ENCODE measurements around the gene MEST.

MEST gene

DNA sequence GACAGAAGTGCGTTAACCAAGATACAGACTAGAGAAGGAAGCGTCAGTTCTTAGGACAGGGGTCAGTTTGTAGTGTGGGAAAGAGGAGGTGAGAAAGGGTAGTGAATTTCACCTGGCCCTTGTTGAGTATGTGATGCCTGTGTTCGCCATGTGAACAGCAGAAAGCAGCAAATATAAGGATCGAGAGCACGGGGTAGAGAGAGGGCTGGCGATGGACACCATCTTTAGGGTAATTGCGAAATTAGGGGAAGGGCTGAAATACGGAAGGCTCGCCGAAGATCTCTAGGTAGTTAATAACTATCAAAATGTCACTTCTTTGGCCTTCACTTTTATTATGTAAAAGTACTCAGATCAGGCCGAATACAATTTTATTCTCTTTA is 6.2 kb upstream of the MEST start:
- no peak for DNase-seq (ENCODE audit: low spot score)

DNA sequence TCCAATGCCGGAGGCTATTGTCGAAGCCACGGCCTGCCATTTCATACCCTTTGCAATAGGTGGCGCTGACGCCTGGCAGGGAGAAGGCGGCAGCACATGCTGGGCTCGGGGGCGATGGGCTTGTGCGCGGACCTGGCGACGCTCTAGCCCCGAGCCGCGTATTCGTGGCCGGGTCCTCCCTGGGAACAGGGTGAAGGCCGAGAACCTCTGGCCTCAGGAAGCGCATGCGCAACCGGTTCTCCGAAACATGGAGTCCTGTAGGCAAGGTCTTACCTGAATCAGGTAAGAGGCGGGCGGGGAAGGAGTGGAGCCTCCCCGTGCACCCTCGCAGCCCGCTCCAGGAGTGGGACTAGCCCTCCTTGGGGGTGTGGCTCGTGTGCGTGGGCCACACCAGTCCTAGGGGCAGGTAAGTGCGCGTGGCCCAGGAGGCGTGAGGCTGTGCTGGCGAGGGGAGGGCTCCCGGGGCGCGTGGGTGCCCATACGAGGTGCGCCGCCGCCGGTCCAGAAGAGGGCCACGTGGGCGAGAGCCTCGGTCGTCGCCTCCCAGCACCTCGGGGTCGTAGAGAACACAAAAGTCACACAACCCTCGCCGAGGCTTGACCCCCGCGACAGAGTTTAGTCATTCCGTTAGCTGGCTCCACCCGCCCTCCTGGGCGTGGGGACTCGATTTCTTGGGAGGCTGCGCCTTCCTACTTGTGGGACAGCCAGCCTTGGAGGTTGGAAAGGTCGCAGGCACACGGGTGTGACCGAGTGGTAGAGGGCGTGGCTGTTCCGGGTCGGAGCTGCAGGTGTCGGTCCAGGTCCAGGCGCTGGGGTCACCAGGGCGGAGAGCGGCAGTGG is 5.6 kb upstream of the MEST start:
- peak; percentile 74 for DNase-seq (ENCODE audit: low spot score)

DNA sequence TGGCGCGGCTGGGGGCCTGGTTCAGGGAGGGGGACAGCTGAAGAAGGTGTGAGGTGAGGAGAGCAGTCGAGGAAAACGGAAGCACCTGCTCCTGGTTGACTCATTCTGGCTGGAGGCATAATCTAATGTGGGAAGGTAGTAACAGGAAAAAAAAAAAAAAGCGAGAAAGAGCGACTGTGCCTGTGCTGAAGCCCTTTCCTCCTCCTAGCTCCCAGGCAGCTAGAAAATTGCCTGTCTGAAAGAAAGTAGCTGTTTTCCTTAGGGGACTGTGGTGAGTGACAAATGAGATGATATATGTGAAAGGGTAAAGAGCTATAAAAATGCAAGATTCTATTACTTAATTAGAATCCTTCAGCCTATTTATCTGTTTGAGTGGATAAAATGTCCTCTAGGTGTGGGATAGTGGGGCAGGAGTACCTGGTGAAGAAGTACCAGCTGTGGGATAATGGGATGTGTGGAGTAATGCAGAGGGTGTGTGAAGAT is 4.9 kb upstream of the MEST start:
- DNase-seq (ENCODE audit: low spot score), result peak; percentile 60

GRCh38 chr7:130488392-130489139 is 3.3 kb upstream of the MEST start:
- no peak for DNase-seq (ENCODE audit: low spot score)

DNA sequence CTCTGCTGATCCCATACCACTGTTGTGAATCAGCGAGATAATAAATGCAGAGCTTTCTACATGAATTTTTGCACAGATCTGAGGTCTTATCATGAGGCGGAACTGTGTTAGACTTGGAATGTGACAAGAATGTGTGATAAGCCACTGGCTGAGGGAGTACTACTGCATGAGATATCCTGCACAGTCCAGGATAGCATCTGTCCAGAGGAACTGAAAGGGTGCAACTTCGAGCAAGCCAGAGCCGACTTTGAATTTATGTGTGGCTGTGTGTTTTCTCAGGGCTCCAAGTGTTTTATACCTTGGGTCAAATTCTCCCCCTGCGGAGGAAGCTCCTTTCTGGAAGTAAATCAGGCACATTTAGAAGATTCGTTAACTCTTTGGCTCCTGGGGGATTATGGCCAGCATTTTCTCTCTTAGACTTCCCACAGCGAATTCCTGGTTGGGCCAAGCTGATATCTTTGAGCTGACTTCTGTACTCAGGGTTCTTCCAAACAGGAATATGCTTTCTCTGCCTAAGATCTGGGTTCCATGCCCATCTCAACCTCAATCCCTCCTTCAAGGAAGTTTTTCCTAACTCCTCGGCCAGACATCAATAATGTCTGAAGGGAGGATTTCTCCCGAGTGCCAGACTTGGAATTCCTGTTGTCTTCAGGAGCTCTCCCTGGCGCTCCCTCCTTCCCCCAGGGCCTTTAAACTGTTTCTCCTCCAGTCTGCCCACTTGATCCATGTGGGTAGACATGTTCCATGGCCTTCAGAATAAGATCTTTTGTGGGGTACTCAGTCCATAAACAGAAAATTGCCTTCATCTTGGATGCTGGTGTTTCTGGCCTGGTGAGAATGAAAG is 2.5 kb upstream of the MEST start:
- peak; percentile 65 for DNase-seq (ENCODE audit: low spot score)

GRCh38 chr7:130490311-130490791 is 1.5 kb upstream of the MEST start:
- peak; percentile 32 for DNase-seq (ENCODE audit: low spot score)

DNA sequence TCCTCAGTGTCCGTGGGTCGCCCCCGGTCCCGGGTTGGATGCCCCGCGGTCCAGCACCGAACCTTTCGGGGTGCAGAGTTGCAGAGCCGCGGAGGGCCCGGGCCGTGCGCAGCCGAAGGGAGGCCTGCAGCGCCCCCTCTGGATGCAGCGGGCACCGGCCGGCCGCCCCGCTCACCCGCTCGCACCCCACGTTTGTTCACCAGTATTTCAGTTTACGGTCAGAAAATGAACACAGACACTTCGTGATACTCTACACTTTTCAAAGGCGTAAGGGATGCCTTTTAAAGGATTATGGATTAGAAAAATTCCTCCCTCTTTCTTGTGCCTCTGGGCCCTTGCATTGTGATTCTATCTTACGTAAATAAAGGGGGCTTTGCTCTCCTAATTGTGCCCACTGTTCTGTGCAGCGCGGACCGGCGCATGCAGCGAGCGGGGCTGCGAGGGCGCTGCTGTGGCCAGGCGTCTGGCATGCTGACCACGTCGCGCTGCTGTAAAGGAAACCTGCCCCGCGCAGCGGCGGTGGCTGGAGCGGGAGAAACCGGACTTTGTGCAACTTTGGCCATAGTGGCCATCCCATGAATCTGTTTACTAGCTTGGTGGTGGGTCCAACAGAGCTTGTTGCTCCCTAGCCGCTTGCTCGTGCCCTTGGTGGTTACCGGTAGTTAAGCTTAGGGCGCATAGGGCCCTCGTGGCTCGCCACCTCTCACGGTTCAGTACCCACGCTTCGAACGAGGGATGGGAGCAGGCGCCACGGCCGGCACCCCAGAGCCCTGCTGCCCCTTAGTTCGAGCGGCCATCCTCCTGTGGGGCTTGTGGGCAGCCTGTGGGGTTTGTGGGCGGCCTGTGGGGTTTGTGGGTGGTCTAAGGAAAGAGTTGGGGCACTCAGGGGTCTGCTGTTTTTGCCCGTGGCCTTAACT is 739 bp upstream of the MEST start:
- peak; percentile 25 for DNase-seq (ENCODE audit: low spot score)

DNA sequence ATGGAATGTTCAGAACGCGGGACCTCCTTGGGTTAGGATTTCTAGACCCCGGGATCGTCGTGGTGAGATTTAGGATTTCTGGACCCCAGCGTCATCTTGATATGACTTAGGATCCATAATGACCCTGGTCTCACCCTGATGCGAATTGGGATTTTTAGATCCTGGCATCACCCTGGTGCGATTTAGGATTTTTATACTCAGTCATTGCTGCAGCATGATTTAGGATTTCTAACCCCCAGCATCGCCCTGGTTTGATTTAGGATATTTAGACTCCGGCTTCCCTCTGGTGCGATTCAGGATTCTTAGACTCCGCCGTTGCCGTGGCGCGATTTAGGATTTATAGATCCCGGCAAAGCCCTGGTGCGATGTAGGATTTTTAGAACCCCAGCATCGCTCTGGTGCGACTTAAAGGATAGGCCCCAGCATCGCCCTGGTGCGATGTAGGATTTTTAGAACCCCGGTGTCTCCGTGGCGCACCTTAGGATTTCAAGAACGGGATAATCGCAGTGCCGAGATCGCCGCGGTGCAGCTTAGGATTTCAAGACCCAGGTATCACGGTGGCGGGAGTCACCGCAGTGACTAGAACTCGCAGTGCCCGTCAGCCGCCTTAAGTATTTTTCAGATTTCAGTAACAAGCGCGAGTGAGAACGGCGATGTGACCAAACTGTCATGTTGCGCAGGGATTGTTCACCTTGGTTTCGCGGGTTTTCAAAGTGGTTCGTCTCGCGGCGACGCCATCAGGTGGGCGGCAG is 814 bp downstream of the MEST start:
- DNase-seq (ENCODE audit: low spot score), result no peak

- no peak for DNase-seq (ENCODE audit: low spot score)
Measured at GRCh38 chr7:130493275-130493873, 1.5 kb downstream of the MEST start.

- no peak for DNase-seq (ENCODE audit: low spot score)
Measured at GRCh38 chr7:130494431-130494858, 2.6 kb downstream of the MEST start.

- DNase-seq (ENCODE audit: low spot score), result no peak
Measured at GRCh38 chr7:130500463-130500862, 8.6 kb downstream of the MEST start.

DNA sequence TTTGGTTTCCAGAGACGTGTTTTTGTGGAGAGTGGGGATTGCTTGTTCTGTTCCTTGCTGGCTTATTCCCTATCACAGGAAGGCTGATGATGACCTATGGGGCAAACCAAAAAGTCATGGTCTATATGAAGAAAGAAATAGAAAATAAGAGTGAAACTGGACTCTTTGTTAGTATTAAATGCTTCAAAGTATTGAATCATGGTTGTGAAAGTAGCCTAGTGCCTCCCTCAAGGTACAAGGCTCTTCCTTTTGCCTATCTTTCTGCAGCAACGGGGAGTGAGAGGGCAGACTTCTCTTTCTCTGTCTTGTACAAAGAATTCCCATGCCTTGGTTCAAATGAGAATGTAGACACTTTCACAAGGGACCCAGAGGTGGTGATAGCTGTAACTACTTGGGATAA is 9.0 kb downstream of the MEST start:
- DNase-seq (ENCODE audit: low spot score), result no peak

DNA sequence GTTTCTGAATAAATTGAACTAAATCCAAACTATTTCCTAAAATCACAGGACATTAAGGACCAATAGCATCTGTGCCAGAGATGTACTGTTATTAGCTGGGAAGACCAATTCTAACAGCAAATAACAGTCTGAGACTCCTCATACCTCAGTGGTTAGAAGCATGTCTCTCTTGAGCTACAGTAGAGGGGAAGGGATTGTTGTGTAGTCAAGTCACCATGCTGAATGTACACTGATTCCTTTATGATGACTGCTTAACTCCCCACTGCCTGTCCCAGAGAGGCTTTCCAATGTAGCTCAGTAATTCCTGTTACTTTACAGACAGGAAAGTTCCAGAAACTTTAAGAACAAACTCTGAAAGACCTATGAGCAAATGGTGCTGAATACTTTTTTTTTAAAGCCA is 13.9 kb downstream of the MEST start:
- DNase-seq (ENCODE audit: low spot score), result no peak

GRCh38 chr7:130506358-130506757 is 14.5 kb downstream of the MEST start:
- no peak for DNase-seq (ENCODE audit: low spot score)

DNA sequence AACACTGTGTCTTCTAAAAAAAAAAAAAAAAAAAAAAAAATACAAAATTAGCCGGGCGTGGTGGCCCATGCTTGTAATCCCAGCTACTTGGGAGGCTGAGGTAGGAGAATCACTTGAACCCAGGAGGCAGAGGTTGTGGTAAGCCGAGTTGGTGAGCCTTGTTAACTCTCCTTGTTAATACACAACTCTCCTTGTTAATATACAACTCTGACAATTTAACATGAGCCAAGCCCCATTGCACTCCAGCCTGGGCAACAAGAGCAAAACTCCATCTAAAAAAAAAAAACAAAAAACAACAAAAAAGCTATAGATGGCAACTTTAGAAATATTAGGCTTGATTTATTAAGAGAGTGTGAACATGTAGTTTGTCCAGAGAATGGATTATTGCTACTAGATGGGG is 20.2 kb downstream of the MEST start:
- peak; percentile 76 for DNase-seq (ENCODE audit: low spot score)

DNA sequence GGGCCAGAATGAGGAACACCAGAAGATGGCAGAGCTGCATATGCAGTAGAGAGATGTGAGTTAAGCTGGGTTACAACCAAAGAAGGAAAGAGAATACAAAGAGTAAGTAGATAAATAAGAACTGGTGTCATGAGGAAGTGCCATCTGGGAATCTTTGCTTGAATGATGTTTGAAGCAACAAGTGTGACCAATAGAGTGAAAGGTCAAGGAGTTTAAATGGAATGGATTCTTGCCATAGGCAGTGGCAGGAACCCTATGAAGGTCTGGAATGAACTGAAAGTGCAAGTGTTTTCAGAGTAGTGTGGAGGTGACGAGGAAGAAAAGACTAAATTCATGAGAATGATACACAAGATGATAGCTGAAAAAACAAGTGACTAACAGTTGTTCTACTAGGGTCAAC is 21.6 kb downstream of the MEST start:
- DNase-seq (ENCODE audit: low spot score), result peak; percentile 60

- DNase-seq (ENCODE audit: low spot score), result peak; percentile 79
Measured at GRCh38 chr7:130515315-130516040, 23.6 kb downstream of the MEST start.

- DNase-seq (ENCODE audit: low spot score), result no peak
Measured at GRCh38 chr7:130521258-130521951, 29.5 kb downstream of the MEST start.
